VCaP (cell line): ENCODE data around the gene SERPINB10.

Experiments used
- H3K27ac ChIP-seq: fragments of 450-650 bp; 2 replicates; pipeline ENCODE4 v1.5.1; 2017
- TF ChIP-seq, protein P1 (sequence below): fragments of 450-650 bp; conservative IDR thresholded peaks from 2 replicates; pipeline ENCODE4 v1.5.1; 2017; ENCODE audit warnings: mild to moderate bottlenecking, moderate library complexity

The SERPINB10 gene

DNA sequence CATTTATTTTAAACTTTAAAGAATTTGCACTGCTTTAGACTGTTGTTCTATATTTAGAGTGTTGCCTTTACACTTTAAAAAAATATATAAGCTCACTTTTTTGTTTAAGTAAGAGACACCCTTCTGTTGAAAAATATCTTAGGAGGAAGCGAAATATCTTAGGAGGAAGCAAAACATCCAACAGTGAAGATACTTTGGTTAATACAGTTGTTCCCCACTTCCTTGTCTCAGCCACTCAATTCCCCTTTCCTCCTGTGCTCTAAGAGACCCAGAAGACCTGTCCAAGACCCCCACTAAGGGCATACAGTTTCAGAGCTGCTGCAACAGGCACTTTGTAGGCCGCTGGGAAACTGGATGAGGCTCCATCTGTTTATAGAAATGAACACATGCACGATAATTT lies 67.9 kb downstream of the SERPINB10 start:
- TF ChIP-seq, protein P1, sequence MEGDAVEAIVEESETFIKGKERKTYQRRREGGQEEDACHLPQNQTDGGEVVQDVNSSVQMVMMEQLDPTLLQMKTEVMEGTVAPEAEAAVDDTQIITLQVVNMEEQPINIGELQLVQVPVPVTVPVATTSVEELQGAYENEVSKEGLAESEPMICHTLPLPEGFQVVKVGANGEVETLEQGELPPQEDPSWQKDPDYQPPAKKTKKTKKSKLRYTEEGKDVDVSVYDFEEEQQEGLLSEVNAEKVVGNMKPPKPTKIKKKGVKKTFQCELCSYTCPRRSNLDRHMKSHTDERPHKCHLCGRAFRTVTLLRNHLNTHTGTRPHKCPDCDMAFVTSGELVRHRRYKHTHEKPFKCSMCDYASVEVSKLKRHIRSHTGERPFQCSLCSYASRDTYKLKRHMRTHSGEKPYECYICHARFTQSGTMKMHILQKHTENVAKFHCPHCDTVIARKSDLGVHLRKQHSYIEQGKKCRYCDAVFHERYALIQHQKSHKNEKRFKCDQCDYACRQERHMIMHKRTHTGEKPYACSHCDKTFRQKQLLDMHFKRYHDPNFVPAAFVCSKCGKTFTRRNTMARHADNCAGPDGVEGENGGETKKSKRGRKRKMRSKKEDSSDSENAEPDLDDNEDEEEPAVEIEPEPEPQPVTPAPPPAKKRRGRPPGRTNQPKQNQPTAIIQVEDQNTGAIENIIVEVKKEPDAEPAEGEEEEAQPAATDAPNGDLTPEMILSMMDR: no peak
- H3K27ac ChIP-seq: no peak overlapping the region

DNA sequence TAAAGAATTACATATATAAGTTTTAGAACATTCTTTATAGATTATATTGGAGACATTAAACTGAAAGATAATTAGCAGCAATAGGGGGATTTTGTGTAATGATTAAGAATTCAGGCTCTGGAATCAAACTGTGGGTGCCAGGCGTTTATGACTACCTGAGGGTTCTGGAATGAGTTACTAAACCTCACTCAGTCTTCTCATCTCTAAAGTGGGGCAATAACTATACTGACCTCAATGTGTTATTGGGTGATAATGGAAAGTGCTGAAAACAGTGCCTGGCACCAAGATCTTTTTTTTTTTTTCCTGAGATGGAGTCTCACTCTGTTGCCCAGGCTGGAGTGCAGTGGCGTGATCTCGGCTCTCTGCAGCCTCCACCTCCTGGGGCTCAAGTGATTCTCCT lies 69.3 kb downstream of the SERPINB10 start:
- TF ChIP-seq, protein P1: no peak

DNA sequence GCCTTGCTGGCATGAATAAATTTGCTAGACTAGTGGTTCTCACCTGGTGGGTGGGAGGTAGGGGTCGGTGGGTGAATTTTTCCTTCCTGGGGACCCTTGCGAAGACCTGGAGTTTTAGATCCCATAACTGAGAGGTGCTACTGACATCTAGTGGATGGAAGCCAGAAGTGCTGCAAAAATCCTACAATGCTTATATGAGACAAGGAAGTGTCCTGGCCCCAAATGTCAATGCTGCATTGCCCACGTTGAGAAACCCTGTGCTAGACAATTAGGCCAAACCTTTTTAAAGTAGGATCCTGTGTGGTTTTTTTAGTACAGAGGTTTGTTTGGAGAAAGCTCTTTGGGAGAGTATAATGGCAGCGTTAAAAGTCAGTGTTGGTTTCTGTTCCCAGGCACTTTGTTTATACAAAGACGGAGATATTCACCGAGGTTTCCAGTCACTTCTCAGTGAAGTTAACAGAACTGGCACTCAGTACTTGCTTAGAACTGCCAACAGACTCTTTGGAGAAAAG lies 71.7 kb downstream of the SERPINB10 start:
- TF ChIP-seq, protein P1: peak; percentile 88
- no peak overlapping the region for H3K27ac ChIP-seq

More for the DNA sequence above, 69.3 kb downstream of the SERPINB10 start:
- H3K27ac ChIP-seq: no peak overlapping the region

DNA sequence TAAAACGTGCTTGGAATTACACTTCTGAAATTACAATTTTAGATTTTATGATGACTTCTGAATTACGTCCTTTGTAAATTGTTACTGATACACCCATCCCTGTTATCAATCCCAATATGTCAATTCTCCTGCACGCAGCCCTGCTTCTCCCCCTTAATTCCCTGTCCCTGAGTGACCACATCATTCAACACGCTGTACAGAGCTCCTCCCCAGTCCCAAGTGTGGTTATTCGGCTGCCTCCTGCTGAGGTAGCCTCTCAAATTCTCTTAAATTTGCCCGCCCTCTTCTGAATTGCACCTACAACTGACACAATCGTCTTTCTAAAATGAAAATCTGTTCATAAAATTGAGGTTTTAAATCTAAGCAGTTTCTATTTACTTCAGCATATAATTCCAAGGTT lies 72.3 kb downstream of the SERPINB10 start:
- no peak overlapping the region for H3K27ac ChIP-seq
- TF ChIP-seq, protein P1: no peak

DNA sequence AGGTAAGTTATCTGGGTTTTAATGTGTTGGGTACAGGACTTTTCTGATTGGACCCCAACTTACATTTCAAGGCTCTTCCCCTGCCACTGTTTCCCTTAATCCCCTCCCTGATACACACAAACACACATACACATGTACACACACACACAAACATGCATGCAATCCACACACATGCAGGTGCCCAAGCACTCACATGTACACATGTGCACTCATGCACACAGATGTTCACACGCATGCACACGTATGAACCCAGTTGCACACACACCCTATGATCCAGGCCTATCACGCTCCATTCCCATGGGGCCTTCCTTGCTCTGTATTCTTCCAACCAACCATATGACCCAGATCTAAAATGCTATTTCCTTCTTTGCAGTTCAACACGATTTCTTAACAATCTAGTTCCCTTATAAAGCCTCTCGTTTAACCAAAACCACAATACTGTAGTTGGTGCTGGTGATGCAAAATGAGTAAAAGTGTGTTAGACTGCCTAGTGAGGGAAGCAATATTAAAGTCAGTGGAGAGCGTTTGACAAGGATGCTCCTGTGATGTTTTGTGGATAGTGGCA lies 73.2 kb downstream of the SERPINB10 start:
- TF ChIP-seq, protein P1: no peak
- H3K27ac ChIP-seq: no peak overlapping the region

DNA sequence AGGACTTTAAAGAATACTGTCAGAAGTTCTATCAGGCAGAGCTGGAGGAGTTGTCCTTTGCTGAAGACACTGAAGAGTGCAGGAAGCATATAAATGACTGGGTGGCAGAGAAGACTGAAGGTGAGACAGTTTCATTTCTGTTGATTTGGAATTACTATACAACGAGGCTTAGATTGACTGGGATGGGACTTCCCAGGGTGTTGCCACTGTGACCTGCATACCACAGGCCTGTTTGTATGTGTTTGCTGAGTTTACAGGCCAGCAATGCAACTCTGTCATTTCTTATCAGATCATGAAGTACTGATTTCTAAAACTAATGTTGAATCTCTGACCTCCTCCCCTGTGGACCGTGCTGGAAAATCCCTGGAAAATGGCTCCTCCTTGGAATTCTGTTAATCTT lies 74.0 kb downstream of the SERPINB10 start:
- TF ChIP-seq, protein P1: no peak
- H3K27ac ChIP-seq: no peak overlapping the region

DNA sequence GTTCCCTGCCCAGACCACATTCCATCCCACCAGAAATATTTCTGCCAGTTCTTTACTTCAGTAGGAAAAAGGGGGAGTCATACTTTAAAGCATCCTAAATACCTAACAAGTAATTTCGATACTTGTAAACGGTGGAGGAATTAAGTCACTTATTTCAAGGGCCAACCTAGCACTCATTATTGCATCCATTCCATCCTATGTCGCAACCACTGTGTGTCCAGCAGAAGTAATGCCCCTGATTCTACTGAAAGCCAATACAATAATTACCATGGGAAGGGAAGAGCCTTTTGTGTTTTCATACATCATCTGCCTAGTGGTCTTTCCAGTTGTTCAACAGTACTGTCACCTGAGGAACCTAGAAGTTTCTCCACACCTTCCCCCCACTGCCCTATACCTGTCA lies 74.6 kb downstream of the SERPINB10 start:
- H3K27ac ChIP-seq: no peak overlapping the region
- TF ChIP-seq, protein P1: no peak
